ENCODE data around the gene SLIT3.

The SLIT3 gene

GRCh38 chr5:168714046-168714445, 586.9 kb downstream of the SLIT3 start:
- Histone ChIP-seq H3K9ac (ENCODE audit: low read length) (no peak overlapping the region), H3K9me3 (ENCODE audit: insufficient read depth, low read length) (no peaks in the 10 kb centered on the region), H3K27ac (ENCODE audit: low read depth, low read length) (no peak overlapping the region), H3K4me3 (ENCODE audit: insufficient read depth, low read length, poor library complexity, severe bottlenecking) (no peak overlapping the region), H3K4me2 (ENCODE audit: low read depth, low read length, poor library complexity, severe bottlenecking) (no peak overlapping the region), H3F3A (ENCODE audit: insufficient read depth) (no peaks in the 10 kb centered on the region), H3K79me2 (ENCODE audit: insufficient read depth, low read length) (no peaks in the 10 kb centered on the region), H4K20me1 (ENCODE audit: low read depth, low read length) (no peaks in the 10 kb centered on the region), H3K9me2 (replicated peaks; ENCODE audit: insufficient read depth, low read length) (no peaks in the 10 kb centered on the region), H3K27me3 (ENCODE audit: low read length) (no peaks in the 10 kb centered on the region), H2AFZ (ENCODE audit: low read depth, low read length, severe bottlenecking) (no peak overlapping the region), H3K36me3 (ENCODE audit: low read length) (no peaks in the 10 kb centered on the region)
- TF ChIP-seq EZH2phosphoT487 (conservative IDR thresholded peaks at IDR 0.05; ENCODE audit: low read length), result no peak
- no peak for TF ChIP-seq CTCF (IDR thresholded peaks at IDR 0.05; ENCODE audit: insufficient read depth, low read length, poor library complexity, severe bottlenecking)

GRCh38 chr5:168713051-168713450, 587.9 kb downstream of the SLIT3 start:
- TF ChIP-seq CTCF (IDR thresholded peaks at IDR 0.05; ENCODE audit: insufficient read depth, low read length, poor library complexity, severe bottlenecking), result no peak
- TF ChIP-seq EZH2phosphoT487 (conservative IDR thresholded peaks at IDR 0.05; ENCODE audit: low read length), result no peak
- Histone ChIP-seq H3K36me3 (ENCODE audit: low read length) (no peaks in the 10 kb centered on the region), H3K4me3 (ENCODE audit: insufficient read depth, low read length, poor library complexity, severe bottlenecking) (no peak overlapping the region), H2AFZ (ENCODE audit: low read depth, low read length, severe bottlenecking) (no peak overlapping the region), H3K9me2 (replicated peaks; ENCODE audit: insufficient read depth, low read length) (no peaks in the 10 kb centered on the region), H3F3A (ENCODE audit: insufficient read depth) (no peaks in the 10 kb centered on the region), H3K9me3 (ENCODE audit: insufficient read depth, low read length) (no peaks in the 10 kb centered on the region), H3K79me2 (ENCODE audit: insufficient read depth, low read length) (no peaks in the 10 kb centered on the region), H4K20me1 (ENCODE audit: low read depth, low read length) (no peaks in the 10 kb centered on the region), H3K9ac (ENCODE audit: low read length) (no peak overlapping the region), H3K4me2 (ENCODE audit: low read depth, low read length, poor library complexity, severe bottlenecking) (no peak overlapping the region), H3K27ac (ENCODE audit: low read depth, low read length) (no peak overlapping the region), H3K27me3 (ENCODE audit: low read length) (no peaks in the 10 kb centered on the region)

- H3K27ac ChIP-seq (ENCODE audit: low read depth, low read length), result no peak overlapping the region
- no peaks in the 10 kb centered on the region for H3K36me3 ChIP-seq (ENCODE audit: low read length)
Observed at GRCh38 chr5:168712280-168712924, 588.5 kb downstream of the SLIT3 start.

More at GRCh38 chr5:168712280-168712924, 588.5 kb downstream of the SLIT3 start:
- TF ChIP-seq EZH2phosphoT487 (conservative IDR thresholded peaks at IDR 0.05; ENCODE audit: low read length), result no peak
- no peak for TF ChIP-seq CTCF (IDR thresholded peaks at IDR 0.05; ENCODE audit: insufficient read depth, low read length, poor library complexity, severe bottlenecking)
- Histone ChIP-seq H3K4me2 (ENCODE audit: low read depth, low read length, poor library complexity, severe bottlenecking) (no peak overlapping the region), H3K9me3 (ENCODE audit: insufficient read depth, low read length) (no peaks in the 10 kb centered on the region), H3K4me3 (ENCODE audit: insufficient read depth, low read length, poor library complexity, severe bottlenecking) (no peak overlapping the region), H4K20me1 (ENCODE audit: low read depth, low read length) (no peaks in the 10 kb centered on the region), H3K9me2 (replicated peaks; ENCODE audit: insufficient read depth, low read length) (no peaks in the 10 kb centered on the region), H3K79me2 (ENCODE audit: insufficient read depth, low read length) (no peaks in the 10 kb centered on the region), H3F3A (ENCODE audit: insufficient read depth) (no peaks in the 10 kb centered on the region), H3K27me3 (ENCODE audit: low read length) (no peaks in the 10 kb centered on the region), H2AFZ (ENCODE audit: low read depth, low read length, severe bottlenecking) (no peak overlapping the region), H3K9ac (ENCODE audit: low read length) (no peak overlapping the region)

Measured in SU-DHL-6 (cell line).